ENCODE data around the gene SMIM41. TPM values are rescaled to one million over a fixed set of nuclear protein-coding genes. Genes with fewer than 3 reads are reported as not detected.
A peak's percentile ranks its signal among the peaks of the same experiment; 100 is the strongest.

The SMIM41 gene
- total RNA-seq, 1 donor from 2014 or later: not detected

DNA sequence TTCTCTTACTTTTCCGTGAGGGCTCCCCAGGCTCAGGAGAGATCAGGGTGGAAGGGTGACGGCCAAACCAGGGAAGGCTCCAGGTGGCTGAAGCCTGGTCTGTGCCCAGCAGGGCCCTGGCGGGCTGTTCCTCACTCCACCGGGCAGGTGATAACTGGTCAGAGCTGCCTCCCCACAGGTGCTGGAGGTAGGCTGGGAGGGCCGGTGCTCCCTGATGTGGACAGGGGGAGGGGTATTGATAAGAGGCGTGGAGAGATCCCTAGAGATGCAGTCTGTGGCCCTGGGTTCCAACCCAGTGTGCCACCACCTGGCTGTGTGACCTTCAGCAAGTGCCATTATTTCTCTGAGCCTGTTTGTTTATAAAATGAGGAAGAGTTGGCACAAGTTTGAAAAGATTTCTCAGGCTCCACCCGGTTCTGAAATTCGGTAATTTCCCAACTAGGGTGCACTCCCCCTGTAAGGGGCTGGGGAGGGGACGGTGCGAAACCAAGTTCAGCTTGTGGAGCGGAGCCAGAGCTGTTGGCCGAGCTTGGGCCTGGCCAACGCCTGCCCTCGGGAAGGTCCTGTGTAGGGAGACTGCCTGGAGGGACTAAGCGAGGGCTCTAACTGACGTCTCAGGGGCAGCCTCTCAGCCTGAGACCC, 29.3 kb upstream of the SMIM41 start:
- no peak for DNase-seq (ENCODE audit: low read depth)
- TF ChIP-seq, protein P1, sequence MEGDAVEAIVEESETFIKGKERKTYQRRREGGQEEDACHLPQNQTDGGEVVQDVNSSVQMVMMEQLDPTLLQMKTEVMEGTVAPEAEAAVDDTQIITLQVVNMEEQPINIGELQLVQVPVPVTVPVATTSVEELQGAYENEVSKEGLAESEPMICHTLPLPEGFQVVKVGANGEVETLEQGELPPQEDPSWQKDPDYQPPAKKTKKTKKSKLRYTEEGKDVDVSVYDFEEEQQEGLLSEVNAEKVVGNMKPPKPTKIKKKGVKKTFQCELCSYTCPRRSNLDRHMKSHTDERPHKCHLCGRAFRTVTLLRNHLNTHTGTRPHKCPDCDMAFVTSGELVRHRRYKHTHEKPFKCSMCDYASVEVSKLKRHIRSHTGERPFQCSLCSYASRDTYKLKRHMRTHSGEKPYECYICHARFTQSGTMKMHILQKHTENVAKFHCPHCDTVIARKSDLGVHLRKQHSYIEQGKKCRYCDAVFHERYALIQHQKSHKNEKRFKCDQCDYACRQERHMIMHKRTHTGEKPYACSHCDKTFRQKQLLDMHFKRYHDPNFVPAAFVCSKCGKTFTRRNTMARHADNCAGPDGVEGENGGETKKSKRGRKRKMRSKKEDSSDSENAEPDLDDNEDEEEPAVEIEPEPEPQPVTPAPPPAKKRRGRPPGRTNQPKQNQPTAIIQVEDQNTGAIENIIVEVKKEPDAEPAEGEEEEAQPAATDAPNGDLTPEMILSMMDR (conservative IDR thresholded peaks at IDR 0.05; ENCODE audit: low read depth, low read length): peak; percentile 3
- H3K4me3 ChIP-seq (ENCODE audit: low read depth, low read length): peak overlapping the region; percentile 59

DNA sequence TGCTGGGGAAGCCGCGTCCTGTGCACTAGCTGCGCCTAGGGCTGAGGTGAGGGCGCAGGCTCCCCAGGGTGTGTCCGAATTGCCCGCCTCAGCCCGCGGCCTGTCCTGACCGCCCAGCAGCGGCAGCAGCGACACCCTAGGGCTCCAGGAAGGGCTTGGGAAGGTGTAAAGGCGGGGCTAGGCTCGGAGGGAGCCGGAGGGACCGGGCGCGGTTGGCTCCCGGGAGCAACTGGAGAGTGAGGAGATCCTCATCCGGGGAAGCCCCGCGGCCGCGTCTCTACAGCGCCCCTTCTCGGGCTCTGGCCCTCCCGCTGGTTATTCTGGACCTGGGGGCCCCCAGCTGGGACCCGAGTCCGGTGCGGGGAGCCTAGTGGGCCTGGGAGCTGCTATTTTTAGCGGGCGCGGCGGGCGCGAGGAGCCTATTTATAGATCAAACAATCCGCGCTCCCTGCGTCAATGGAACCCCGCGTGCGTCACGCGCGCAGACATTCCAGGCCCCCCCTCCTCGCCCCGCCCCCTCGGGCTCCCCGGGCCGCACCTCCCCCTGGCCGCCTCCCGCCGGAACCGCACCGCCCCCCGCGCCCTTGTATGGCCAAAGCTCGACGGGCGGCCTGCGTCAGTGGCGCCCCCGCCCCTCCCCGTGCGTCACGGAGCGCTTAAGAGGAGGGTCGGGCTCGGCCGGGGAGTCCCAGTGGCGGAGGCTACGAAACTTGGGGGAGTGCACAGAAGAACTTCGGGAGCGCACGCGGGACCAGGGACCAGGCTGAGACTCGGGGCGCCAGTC, 28.6 kb upstream of the SMIM41 start, which contains the start of gene NR4A1:
TSS of gene NR4A1 (plus strand) at position 685 of the 784 bp plus-strand sequence. CDS start 2,887 bp downstream, outside the sequence.
- no peak for DNase-seq (ENCODE audit: low read depth)
- H3K4me3 ChIP-seq (ENCODE audit: low read depth, low read length): peak within 1 kb of the TSS; percentile 59
- TF ChIP-seq, protein P1 (conservative IDR thresholded peaks at IDR 0.05; ENCODE audit: low read depth, low read length): peak; percentile 21

DNA sequence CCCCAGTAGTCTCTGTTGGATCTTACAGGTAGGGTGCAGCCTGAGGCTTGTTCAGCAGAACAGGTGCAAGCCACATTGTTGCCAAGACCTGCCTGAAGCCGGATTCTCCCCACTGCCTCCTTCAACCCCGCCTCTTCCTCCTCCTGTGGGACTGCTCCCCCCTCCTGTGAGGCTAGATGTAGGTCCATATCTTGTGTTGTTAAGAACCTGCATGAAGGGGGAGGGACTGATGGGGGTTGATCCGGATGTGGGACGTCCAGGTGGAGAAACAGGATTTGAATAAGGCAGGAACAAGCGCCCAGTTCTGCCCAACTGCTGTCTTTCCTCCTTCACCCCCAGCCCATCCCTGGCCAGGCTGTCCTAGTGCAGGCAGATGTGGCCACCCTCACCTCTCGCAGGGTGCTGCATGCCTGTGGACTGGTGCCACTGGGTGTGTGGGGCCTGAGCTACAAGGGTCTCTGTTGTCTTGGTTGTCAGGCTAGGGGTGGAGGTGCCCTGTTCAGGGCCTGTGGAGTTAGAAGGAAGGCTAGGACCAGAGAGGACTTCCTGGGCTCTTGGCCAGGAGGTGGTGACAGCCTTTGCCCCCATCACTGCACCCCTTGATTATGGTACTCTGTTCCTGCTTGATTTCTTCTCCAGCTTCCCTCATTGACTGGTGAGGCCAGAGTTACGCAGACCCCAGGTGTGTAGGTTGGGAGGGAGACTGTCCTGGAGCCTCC, 26.9 kb upstream of the SMIM41 start:
- TF ChIP-seq, protein P1 (conservative IDR thresholded peaks at IDR 0.05; ENCODE audit: low read depth, low read length): no peak
- peak overlapping the region; percentile 59 for H3K4me3 ChIP-seq (ENCODE audit: low read depth, low read length)
- DNase-seq (ENCODE audit: low read depth): no peak

DNA sequence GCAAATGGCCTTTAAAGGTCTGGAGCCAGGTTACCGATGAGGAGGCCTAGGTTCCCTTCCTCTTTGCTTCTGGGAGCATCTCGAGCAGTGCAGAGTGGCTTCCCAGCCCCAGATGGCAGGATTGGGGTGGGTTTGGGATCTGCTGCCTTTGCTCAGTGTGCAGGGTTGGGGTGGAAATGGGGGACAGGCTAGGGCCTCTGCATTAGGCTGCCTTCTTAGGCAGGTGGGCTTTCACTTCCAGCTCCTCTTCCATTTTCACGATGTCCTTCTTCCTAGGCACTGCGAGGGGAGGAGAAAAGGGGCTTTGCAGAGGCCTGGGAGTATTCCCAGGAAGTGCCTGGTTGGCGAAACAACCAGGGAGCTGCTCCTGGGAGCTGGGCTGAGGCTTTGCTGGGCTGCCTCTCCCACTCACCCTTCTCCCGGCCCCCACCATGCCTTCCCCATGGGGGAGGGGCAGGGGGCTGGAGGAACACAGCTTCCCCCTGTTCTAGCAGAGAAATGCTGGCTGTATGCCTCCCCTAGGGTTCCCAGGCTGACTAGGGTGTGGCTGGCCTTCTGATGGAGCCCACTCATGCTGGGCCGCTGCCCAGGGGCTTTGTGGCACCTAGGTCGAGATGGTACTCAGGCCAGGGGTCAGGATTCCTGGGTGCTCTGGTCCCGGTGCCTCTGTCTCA, 25.8 kb upstream of the SMIM41 start:
- TF ChIP-seq, protein P1 (conservative IDR thresholded peaks at IDR 0.05; ENCODE audit: low read depth, low read length): no peak
- no peak overlapping the region for H3K4me3 ChIP-seq (ENCODE audit: low read depth, low read length)
- no peak for DNase-seq (ENCODE audit: low read depth)

DNA sequence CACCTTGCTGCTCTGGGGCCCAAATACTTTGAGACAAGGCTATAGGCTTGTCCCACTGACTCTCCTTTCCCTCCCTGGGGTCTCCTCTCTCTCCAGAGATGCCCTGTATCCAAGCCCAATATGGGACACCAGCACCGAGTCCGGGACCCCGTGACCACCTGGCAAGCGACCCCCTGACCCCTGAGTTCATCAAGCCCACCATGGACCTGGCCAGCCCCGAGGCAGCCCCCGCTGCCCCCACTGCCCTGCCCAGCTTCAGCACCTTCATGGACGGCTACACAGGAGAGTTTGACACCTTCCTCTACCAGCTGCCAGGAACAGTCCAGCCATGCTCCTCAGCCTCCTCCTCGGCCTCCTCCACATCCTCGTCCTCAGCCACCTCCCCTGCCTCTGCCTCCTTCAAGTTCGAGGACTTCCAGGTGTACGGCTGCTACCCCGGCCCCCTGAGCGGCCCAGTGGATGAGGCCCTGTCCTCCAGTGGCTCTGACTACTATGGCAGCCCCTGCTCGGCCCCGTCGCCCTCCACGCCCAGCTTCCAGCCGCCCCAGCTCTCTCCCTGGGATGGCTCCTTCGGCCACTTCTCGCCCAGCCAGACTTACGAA, 25.2 kb upstream of the SMIM41 start:
- no peak for DNase-seq (ENCODE audit: low read depth)
- no peak overlapping the region for H3K4me3 ChIP-seq (ENCODE audit: low read depth, low read length)
- TF ChIP-seq, protein P1 (conservative IDR thresholded peaks at IDR 0.05; ENCODE audit: low read depth, low read length): no peak
